WTC11 (cell line): ENCODE results near the gene GRK2. TPM values are rescaled to one million over a fixed set of nuclear protein-coding genes. Genes with fewer than 3 reads are reported as not detected.

Experiments
- ATAC-seq: fragments of 200-7000 bp; cut with Tn5 transposase; 2 replicates; pipeline ENCODE4 v1.10.0; 2021; ENCODE audit warnings: mild to moderate bottlenecking, moderate library complexity
- CTCF ChIA-PET: fragments of 300-600 bp; sonication (Branson Sonifier 250); formaldehyde crosslinking; loops from one replicate; lab custom pipeline; 2021; ENCODE audit warnings: antibody characterized with exemption; lab: Charles Lee
- POLR2A ChIA-PET: fragments of 350-600 bp; sonication (Branson Sonifier 250); formaldehyde crosslinking; loops from one replicate; lab custom pipeline; 2021; ENCODE audit warnings: antibody characterized with exemption; lab: Charles Lee
- DNase-seq: peaks from one replicate; pipeline ENCODE4 v3.0.0; 2021; ENCODE audit warnings: low spot score
- H3K27ac Mint-ChIP-seq: 2 replicates; pipeline ENCODE4 v1.8.0; 2021; ENCODE audit warnings: mixed read lengths
- H3K27me3 Mint-ChIP-seq: 2 replicates; pipeline ENCODE4 v1.8.0; 2021; ENCODE audit warnings: low read depth, mild to moderate bottlenecking, moderate library complexity, mixed read lengths
- H3K36me3 Mint-ChIP-seq: 2 replicates; pipeline ENCODE4 v1.8.0; 2021; ENCODE audit warnings: mixed read lengths
- H3K4me1 Mint-ChIP-seq: 2 replicates; pipeline ENCODE4 v1.8.0; 2022; ENCODE audit warnings: mixed read lengths
- H3K4me3 Mint-ChIP-seq: 2 replicates; pipeline ENCODE4 v1.8.0; 2021; ENCODE audit warnings: mild to moderate bottlenecking, moderate library complexity, mixed read lengths
- H3K9me3 Mint-ChIP-seq: 2 replicates; pipeline ENCODE4 v1.8.0; 2021; ENCODE audit warnings: mixed read lengths
- AR ChIP-seq: fragments of 250-450 bp; sonication (Bioruptor Pico); IDR thresholded peaks from 2 replicates; pipeline ENCODE4 v1.9.0; 2021; ENCODE audit warnings: mild to moderate bottlenecking
- ATF3 ChIP-seq: sonication (generic); formaldehyde crosslinking; conservative IDR thresholded peaks from 2 replicates; pipeline ENCODE4 v1.8.1; 2022; ENCODE audit warnings: mild to moderate bottlenecking, missing genetic modification reagents
- JAZF1 ChIP-seq: fragments of 250-450 bp; sonication (Bioruptor Pico); IDR thresholded peaks from 2 replicates; pipeline ENCODE4 v1.9.0; 2021; ENCODE audit warnings: moderate library complexity, mild to moderate bottlenecking, inconsistent platforms
- MXD4 ChIP-seq: fragments of 250-450 bp; sonication (Bioruptor Pico); IDR thresholded peaks from 2 replicates; pipeline ENCODE4 v1.8.0; 2021; ENCODE audit warnings: mild to moderate bottlenecking, moderate library complexity, borderline replicate concordance
- MYBL2 ChIP-seq: sonication (generic); formaldehyde crosslinking; IDR thresholded peaks from 2 replicates; pipeline ENCODE4 v1.8.1; 2023; ENCODE audit warnings: mild to moderate bottlenecking, moderate library complexity, missing genetic modification reagents
- NFE2L1 ChIP-seq: sonication (generic); formaldehyde crosslinking; IDR thresholded peaks from 2 replicates; pipeline ENCODE4 v1.8.1; 2023; ENCODE audit warnings: missing genetic modification reagents
- PRDM15 ChIP-seq: sonication (generic); formaldehyde crosslinking; IDR thresholded peaks from 2 replicates; pipeline ENCODE4 v1.8.0; 2022; ENCODE audit warnings: missing genetic modification reagents
- SMAD3 ChIP-seq: sonication (generic); formaldehyde crosslinking; IDR thresholded peaks from 2 replicates; pipeline ENCODE4 v1.8.0; 2022; ENCODE audit warnings: missing genetic modification reagents, mild to moderate bottlenecking, borderline replicate concordance
- TP53 ChIP-seq: sonication (generic); formaldehyde crosslinking; IDR thresholded peaks from 2 replicates; pipeline ENCODE4 v1.8.1; 2023; ENCODE audit warnings: mild to moderate bottlenecking, missing genetic modification reagents
- ZNF219 ChIP-seq: sonication (generic); formaldehyde crosslinking; IDR thresholded peaks from 2 replicates; pipeline ENCODE4 v1.8.0; 2023; ENCODE audit warnings: missing genetic modification reagents, mild to moderate bottlenecking, borderline replicate concordance
- ZNF416 ChIP-seq: fragments of 250-450 bp; sonication (Bioruptor Pico); IDR thresholded peaks from 2 replicates; pipeline ENCODE4 v1.9.0; 2021; ENCODE audit warnings: mild to moderate bottlenecking, inconsistent platforms
- ZNF425 ChIP-seq: fragments of 250-450 bp; sonication (Bioruptor Pico); conservative IDR thresholded peaks from 2 replicates; pipeline ENCODE4 v1.9.0; 2021; ENCODE audit warnings: mild to moderate bottlenecking
- total RNA-seq: library from RNA; stranded (reverse); gene quantifications from 3 replicates; pipeline ENCODE4 v1.2.3, GENCODE V29; 2021
- TF ChIP-seq, protein P1 (sequence below): sonication (generic); formaldehyde crosslinking; IDR thresholded peaks from 2 replicates; pipeline ENCODE4 v1.8.0; 2022; ENCODE audit warnings: mild to moderate bottlenecking, missing genetic modification reagents
- TF ChIP-seq, protein P2 (sequence below): sonication (generic); formaldehyde crosslinking; IDR thresholded peaks from 2 replicates; pipeline ENCODE4 v1.8.0; 2023; ENCODE audit warnings: missing genetic modification reagents, mild to moderate bottlenecking, borderline replicate concordance
- TF ChIP-seq, protein P3 (sequence below): sonication (generic); formaldehyde crosslinking; IDR thresholded peaks from 2 replicates; pipeline ENCODE4 v1.8.1; 2023; ENCODE audit warnings: mild to moderate bottlenecking, moderate library complexity, missing genetic modification reagents
- TF ChIP-seq, protein P4 (sequence below): sonication (generic); formaldehyde crosslinking; IDR thresholded peaks from 2 replicates; pipeline ENCODE4 v1.8.1; 2023; ENCODE audit warnings: mild to moderate bottlenecking, missing genetic modification reagents, moderate library complexity

The GRK2 gene
- total RNA-seq, 1 experiment from 2014 or later, result 68.1 TPM

- peak; percentile 8 for DNase-seq
Observed at GRCh38 chr11:67274768-67275605, 8.7 kb downstream of the GRK2 start.

More at GRCh38 chr11:67274768-67275605, 8.7 kb downstream of the GRK2 start:
- H3K9me3 Mint-ChIP-seq, result no peaks in the 10 kb centered on the region
- no peak for ATAC-seq
- H3K27me3 Mint-ChIP-seq, result no peaks in the 10 kb centered on the region
- H3K4me1 Mint-ChIP-seq, result peaks cover 49% of the 10 kb centered on the region
- H3K36me3 Mint-ChIP-seq, result peaks cover 7% of the 10 kb centered on the region
- ChIA-PET CTCF (interaction anchor here (1.0 to 1.7 kb wide), 2 partner anchors 8 to 127 kb away, joined by 4 to 5 read pairs; partner anchors contain the start of genes GRK2 and PPP1CA), POLR2A (no interaction called here)
- H3K27ac Mint-ChIP-seq, result peak overlapping the region; percentile 32
- H3K4me3 Mint-ChIP-seq, result no peak overlapping the region
- TF ChIP-seq, protein P1, sequence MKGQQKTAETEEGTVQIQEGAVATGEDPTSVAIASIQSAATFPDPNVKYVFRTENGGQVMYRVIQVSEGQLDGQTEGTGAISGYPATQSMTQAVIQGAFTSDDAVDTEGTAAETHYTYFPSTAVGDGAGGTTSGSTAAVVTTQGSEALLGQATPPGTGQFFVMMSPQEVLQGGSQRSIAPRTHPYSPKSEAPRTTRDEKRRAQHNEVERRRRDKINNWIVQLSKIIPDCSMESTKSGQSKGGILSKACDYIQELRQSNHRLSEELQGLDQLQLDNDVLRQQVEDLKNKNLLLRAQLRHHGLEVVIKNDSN (CRISPR knock-in tag), result no peak
- TF ChIP-seq MXD4 (CRISPR knock-in tag), result no peak
- no peak for TF ChIP-seq MYBL2 (CRISPR knock-in tag)
- TF ChIP-seq ZNF416 (CRISPR knock-in tag), result no peak
- no peak for TF ChIP-seq JAZF1
- TF ChIP-seq, protein P2, sequence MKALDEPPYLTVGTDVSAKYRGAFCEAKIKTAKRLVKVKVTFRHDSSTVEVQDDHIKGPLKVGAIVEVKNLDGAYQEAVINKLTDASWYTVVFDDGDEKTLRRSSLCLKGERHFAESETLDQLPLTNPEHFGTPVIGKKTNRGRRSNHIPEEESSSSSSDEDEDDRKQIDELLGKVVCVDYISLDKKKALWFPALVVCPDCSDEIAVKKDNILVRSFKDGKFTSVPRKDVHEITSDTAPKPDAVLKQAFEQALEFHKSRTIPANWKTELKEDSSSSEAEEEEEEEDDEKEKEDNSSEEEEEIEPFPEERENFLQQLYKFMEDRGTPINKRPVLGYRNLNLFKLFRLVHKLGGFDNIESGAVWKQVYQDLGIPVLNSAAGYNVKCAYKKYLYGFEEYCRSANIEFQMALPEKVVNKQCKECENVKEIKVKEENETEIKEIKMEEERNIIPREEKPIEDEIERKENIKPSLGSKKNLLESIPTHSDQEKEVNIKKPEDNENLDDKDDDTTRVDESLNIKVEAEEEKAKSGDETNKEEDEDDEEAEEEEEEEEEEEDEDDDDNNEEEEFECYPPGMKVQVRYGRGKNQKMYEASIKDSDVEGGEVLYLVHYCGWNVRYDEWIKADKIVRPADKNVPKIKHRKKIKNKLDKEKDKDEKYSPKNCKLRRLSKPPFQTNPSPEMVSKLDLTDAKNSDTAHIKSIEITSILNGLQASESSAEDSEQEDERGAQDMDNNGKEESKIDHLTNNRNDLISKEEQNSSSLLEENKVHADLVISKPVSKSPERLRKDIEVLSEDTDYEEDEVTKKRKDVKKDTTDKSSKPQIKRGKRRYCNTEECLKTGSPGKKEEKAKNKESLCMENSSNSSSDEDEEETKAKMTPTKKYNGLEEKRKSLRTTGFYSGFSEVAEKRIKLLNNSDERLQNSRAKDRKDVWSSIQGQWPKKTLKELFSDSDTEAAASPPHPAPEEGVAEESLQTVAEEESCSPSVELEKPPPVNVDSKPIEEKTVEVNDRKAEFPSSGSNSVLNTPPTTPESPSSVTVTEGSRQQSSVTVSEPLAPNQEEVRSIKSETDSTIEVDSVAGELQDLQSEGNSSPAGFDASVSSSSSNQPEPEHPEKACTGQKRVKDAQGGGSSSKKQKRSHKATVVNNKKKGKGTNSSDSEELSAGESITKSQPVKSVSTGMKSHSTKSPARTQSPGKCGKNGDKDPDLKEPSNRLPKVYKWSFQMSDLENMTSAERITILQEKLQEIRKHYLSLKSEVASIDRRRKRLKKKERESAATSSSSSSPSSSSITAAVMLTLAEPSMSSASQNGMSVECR (CRISPR knock-in tag), result no peak
- no peak for TF ChIP-seq PRDM15
- TF ChIP-seq, protein P3, sequence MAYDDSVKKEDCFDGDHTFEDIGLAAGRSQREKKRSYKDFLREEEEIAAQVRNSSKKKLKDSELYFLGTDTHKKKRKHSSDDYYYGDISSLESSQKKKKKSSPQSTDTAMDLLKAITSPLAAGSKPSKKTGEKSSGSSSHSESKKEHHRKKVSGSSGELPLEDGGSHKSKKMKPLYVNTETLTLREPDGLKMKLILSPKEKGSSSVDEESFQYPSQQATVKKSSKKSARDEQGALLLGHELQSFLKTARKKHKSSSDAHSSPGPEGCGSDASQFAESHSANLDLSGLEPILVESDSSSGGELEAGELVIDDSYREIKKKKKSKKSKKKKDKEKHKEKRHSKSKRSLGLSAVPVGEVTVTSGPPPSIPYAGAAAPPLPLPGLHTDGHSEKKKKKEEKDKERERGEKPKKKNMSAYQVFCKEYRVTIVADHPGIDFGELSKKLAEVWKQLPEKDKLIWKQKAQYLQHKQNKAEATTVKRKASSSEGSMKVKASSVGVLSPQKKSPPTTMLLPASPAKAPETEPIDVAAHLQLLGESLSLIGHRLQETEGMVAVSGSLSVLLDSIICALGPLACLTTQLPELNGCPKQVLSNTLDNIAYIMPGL (CRISPR knock-in tag), result no peak
- no peak for TF ChIP-seq AR (CRISPR knock-in tag)
- TF ChIP-seq ZNF219, result no peak
- TF ChIP-seq NFE2L1 (CRISPR knock-in tag), result no peak
- no peak for TF ChIP-seq ZNF425
- TF ChIP-seq ATF3, result no peak
- TF ChIP-seq, protein P4, sequence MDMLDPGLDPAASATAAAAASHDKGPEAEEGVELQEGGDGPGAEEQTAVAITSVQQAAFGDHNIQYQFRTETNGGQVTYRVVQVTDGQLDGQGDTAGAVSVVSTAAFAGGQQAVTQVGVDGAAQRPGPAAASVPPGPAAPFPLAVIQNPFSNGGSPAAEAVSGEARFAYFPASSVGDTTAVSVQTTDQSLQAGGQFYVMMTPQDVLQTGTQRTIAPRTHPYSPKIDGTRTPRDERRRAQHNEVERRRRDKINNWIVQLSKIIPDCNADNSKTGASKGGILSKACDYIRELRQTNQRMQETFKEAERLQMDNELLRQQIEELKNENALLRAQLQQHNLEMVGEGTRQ (CRISPR knock-in tag), result no peak
- TF ChIP-seq SMAD3 (CRISPR knock-in tag), result no peak
- TF ChIP-seq TP53, result no peak
